Measurements from ENCODE around the gene MYH11.

GRCh38 chr16:15775663-15776304, 81.0 kb downstream of the MYH11 start:
- TF ChIP-seq, protein P1, sequence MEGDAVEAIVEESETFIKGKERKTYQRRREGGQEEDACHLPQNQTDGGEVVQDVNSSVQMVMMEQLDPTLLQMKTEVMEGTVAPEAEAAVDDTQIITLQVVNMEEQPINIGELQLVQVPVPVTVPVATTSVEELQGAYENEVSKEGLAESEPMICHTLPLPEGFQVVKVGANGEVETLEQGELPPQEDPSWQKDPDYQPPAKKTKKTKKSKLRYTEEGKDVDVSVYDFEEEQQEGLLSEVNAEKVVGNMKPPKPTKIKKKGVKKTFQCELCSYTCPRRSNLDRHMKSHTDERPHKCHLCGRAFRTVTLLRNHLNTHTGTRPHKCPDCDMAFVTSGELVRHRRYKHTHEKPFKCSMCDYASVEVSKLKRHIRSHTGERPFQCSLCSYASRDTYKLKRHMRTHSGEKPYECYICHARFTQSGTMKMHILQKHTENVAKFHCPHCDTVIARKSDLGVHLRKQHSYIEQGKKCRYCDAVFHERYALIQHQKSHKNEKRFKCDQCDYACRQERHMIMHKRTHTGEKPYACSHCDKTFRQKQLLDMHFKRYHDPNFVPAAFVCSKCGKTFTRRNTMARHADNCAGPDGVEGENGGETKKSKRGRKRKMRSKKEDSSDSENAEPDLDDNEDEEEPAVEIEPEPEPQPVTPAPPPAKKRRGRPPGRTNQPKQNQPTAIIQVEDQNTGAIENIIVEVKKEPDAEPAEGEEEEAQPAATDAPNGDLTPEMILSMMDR (conservative IDR thresholded peaks at IDR 0.05; ENCODE audit: low read depth, low read length): no peak
- TF ChIP-seq EZH2 (IDR thresholded peaks at IDR 0.05; ENCODE audit: borderline replicate concordance, low read depth, low read length, poor library complexity, severe bottlenecking): no peak

All from A673 (cell line).